Vagina (tissue), 2 donors: ENCODE data around the gene FLYWCH1. TPM values are rescaled to one million over a fixed set of nuclear protein-coding genes. Genes with fewer than 3 reads are reported as not detected.

Experiments
- DNase-seq, 2 donors: peaks; one replicate each; pipeline ENCODE4 v3.0.0-alpha.2; 2017; ENCODE audit errors: extremely low spot score in 2 of 2
- H3K27ac ChIP-seq: fragments of 200-600 bp; sonication (generic); one replicate; pipeline ENCODE4 v1.5.1; 2019
- H3K27me3 ChIP-seq: fragments of 200-600 bp; sonication (generic); one replicate; pipeline ENCODE4 v1.5.1; 2019
- H3K36me3 ChIP-seq, 2 donors: fragments of 200-600 bp; sonication (generic); one replicate each; pipeline ENCODE4 v1.5.1; 2017 to 2019
- H3K4me1 ChIP-seq: fragments of 200-600 bp; sonication (generic); one replicate; pipeline ENCODE4 v1.5.1; 2019
- H3K4me3 ChIP-seq, 2 donors: fragments of 200-600 bp; sonication (generic); 1 replicate in 1 of 2; 2 replicates in 1 of 2; pipeline ENCODE4 v1.5.1; 2016 to 2019
- H3K9me3 ChIP-seq: fragments of 200-600 bp; sonication (generic); one replicate; pipeline ENCODE4 v1.5.1; 2019
- CTCF ChIP-seq, 3 experiments: fragments of 450-650 bp in 2 of 3; fragments of 200-600 bp in 1 of 3; sonication (generic) in 1 of 3; IDR thresholded peaks; one replicate each; pipeline ENCODE4 v1.5.1; 2017 to 2019; ENCODE audit warnings: antibody characterized with exemption in 3 of 3, mild to moderate bottlenecking in 2 of 3, moderate library complexity in 2 of 3
- POLR2A ChIP-seq, 2 donors: fragments of 450-650 bp; IDR thresholded peaks; one replicate each; pipeline ENCODE4 v1.6.1; 2017; ENCODE audit warnings: antibody characterized with exemption in 2 of 2, mild to moderate bottlenecking in 2 of 2, moderate library complexity in 2 of 2
- POLR2AphosphoS5 ChIP-seq, 2 donors: sonication (generic); formaldehyde crosslinking; IDR thresholded peaks; one replicate each; pipeline ENCODE4 v1.9.0; 2017; ENCODE audit warnings: antibody characterized with exemption in 2 of 2, mild to moderate bottlenecking in 2 of 2, low read depth in 1 of 2; ENCODE audit not compliant: insufficient read depth in 1 of 2
- intact Hi-C: fragments of 100-400 bp; cut with DNase I; formaldehyde crosslinking; loops from one replicate; pipeline ENCODE4 v1.15.1; 2023
- total RNA-seq: library from RNA; depleted of rRNA; stranded (reverse); fragments of >200 nt; gene quantifications from one replicate; pipeline ENCODE4 v1.2.3, GENCODE V29; 2016

FLYWCH1 gene
- total RNA-seq, 1 donor from 2014 or later = 32.9 TPM

GRCh38 chr16:2985462-2985861 is 73.7 kb downstream of the FLYWCH1 start:
- peaks cover 29% of the 10 kb centered on the region for H3K4me1 ChIP-seq
- no peak overlapping the region for H3K4me3 ChIP-seq
- no peaks in the 10 kb centered on the region for H3K36me3 ChIP-seq
- H3K27me3 ChIP-seq = no peaks in the 10 kb centered on the region
- H3K9me3 ChIP-seq = no peaks in the 10 kb centered on the region
- DNase-seq = no peak
- no peak overlapping the region for H3K27ac ChIP-seq
- TF ChIP-seq POLR2A (IDR thresholded peaks at IDR 0.05) (no peak), CTCF (IDR thresholded peaks at IDR 0.05) (no peak), POLR2AphosphoS5 (IDR thresholded peaks at IDR 0.05; ENCODE audit: insufficient read depth in 1 of 2, low read depth in 1 of 2) (no peak)
- intact Hi-C loops = no loop called here

GRCh38 chr16:2985893-2986355 is 74.2 kb downstream of the FLYWCH1 start:
- no peak for DNase-seq
- Histone ChIP-seq H3K9me3 (no peaks in the 10 kb centered on the region), H3K27me3 (no peaks in the 10 kb centered on the region), H3K27ac (no peak overlapping the region), H3K36me3 (no peaks in the 10 kb centered on the region), H3K4me3 (no peak overlapping the region), H3K4me1 (peaks cover 25% of the 10 kb centered on the region)
- no peak for TF ChIP-seq POLR2AphosphoS5 (IDR thresholded peaks at IDR 0.05; ENCODE audit: insufficient read depth in 1 of 2, low read depth in 1 of 2)
- intact Hi-C loops = no loop called here

- intact Hi-C loops = no loop called here
- H3K4me3 ChIP-seq = no peak overlapping the region
- no peaks in the 10 kb centered on the region for H3K27me3 ChIP-seq
- peaks cover 19% of the 10 kb centered on the region for H3K4me1 ChIP-seq
- DNase-seq = no peak
- TF ChIP-seq CTCF (IDR thresholded peaks at IDR 0.05) (no peak), POLR2AphosphoS5 (IDR thresholded peaks at IDR 0.05; ENCODE audit: insufficient read depth in 1 of 2, low read depth in 1 of 2) (no peak), POLR2A (IDR thresholded peaks at IDR 0.05) (no peak)
- no peaks in the 10 kb centered on the region for H3K36me3 ChIP-seq
- no peaks in the 10 kb centered on the region for H3K9me3 ChIP-seq
- H3K27ac ChIP-seq = no peak overlapping the region
Observed at GRCh38 chr16:2986623-2987188, 75.0 kb downstream of the FLYWCH1 start.

- peaks cover 25% of the 10 kb centered on the region for H3K4me1 ChIP-seq
- no peak for TF ChIP-seq CTCF (IDR thresholded peaks at IDR 0.05)
- TF ChIP-seq POLR2A (IDR thresholded peaks at IDR 0.05) = no peak
- TF ChIP-seq POLR2AphosphoS5 (IDR thresholded peaks at IDR 0.05; ENCODE audit: insufficient read depth in 1 of 2, low read depth in 1 of 2) = no peak
- no peak for DNase-seq
Observed at GRCh38 chr16:2987286-2987685, 75.6 kb downstream of the FLYWCH1 start.

GRCh38 chr16:2987833-2988232 is 76.1 kb downstream of the FLYWCH1 start:
- Histone ChIP-seq H3K4me3 (no peak overlapping the region), H3K4me1 (peaks cover 27% of the 10 kb centered on the region), H3K9me3 (no peaks in the 10 kb centered on the region), H3K27ac (no peak overlapping the region), H3K36me3 (no peaks in the 10 kb centered on the region), H3K27me3 (no peaks in the 10 kb centered on the region)
- TF ChIP-seq POLR2A (IDR thresholded peaks at IDR 0.05) (no peak), POLR2AphosphoS5 (IDR thresholded peaks at IDR 0.05; ENCODE audit: insufficient read depth in 1 of 2, low read depth in 1 of 2) (no peak), CTCF (IDR thresholded peaks at IDR 0.05) (no peak)
- DNase-seq = no peak
- intact Hi-C loops = no loop called here

More at GRCh38 chr16:2987286-2987685, 75.6 kb downstream of the FLYWCH1 start:
- intact Hi-C loops = no loop called here
- no peak overlapping the region for H3K4me3 ChIP-seq
- no peaks in the 10 kb centered on the region for H3K36me3 ChIP-seq
- H3K27ac ChIP-seq = no peak overlapping the region
- no peaks in the 10 kb centered on the region for H3K27me3 ChIP-seq
- no peaks in the 10 kb centered on the region for H3K9me3 ChIP-seq
